HK-2 (cell line): ENCODE data around the gene PEX11B.
A peak's percentile ranks its signal among the peaks of the same experiment; 100 is the strongest.

Experiments used
- DNase-seq: peaks from one replicate; pipeline ENCODE4 v3.0.0-alpha.2; 2018; ENCODE audit not compliant: unreplicated experiment

The PEX11B gene

GRCh38 chr1:145908653-145909052 lies 9.9 kb downstream of the PEX11B start:
- DNase-seq: no peak

- no peak for DNase-seq
Measured at GRCh38 chr1:145906954-145907753, 11.4 kb downstream of the PEX11B start.

GRCh38 chr1:145901312-145902021 lies 17.1 kb downstream of the PEX11B start:
- DNase-seq: no peak

GRCh38 chr1:145898756-145899155 lies 19.8 kb downstream of the PEX11B start:
- no peak for DNase-seq

GRCh38 chr1:145897969-145898368 lies 20.5 kb downstream of the PEX11B start:
- no peak for DNase-seq

GRCh38 chr1:145895471-145895870 lies 23.0 kb downstream of the PEX11B start:
- no peak for DNase-seq

GRCh38 chr1:145893306-145894055 lies 25.0 kb downstream of the PEX11B start:
- DNase-seq: no peak

- DNase-seq: no peak
Measured at GRCh38 chr1:145892486-145893087, 25.9 kb downstream of the PEX11B start.

- DNase-seq: peak; percentile 98
Measured at GRCh38 chr1:145891587-145892485, 26.7 kb downstream of the PEX11B start.

- DNase-seq: no peak
Measured at GRCh38 chr1:145891143-145891542, 27.4 kb downstream of the PEX11B start.

GRCh38 chr1:145889722-145890121 lies 28.8 kb downstream of the PEX11B start:
- no peak for DNase-seq

- peak; percentile 32 for DNase-seq
Measured at GRCh38 chr1:145887631-145888030, 30.9 kb downstream of the PEX11B start.

- DNase-seq: no peak
Measured at GRCh38 chr1:145886816-145887215, 31.7 kb downstream of the PEX11B start.

- no peak for DNase-seq
Measured at GRCh38 chr1:145886390-145886789, 32.1 kb downstream of the PEX11B start.

GRCh38 chr1:145885738-145886287 lies 32.7 kb downstream of the PEX11B start, which contains the start of gene ANKRD35:
TSS of gene ANKRD35 (minus strand) at chr1:145885866. CDS start at chr1:145885758, 108 bp downstream.
- peak; percentile 28 for DNase-seq

GRCh38 chr1:145884675-145885074 lies 33.8 kb downstream of the PEX11B start:
- no peak for DNase-seq

GRCh38 chr1:145879775-145880174 lies 38.7 kb downstream of the PEX11B start:
- DNase-seq: no peak

- no peak for DNase-seq
Measured at GRCh38 chr1:145878724-145879123, 39.8 kb downstream of the PEX11B start.

GRCh38 chr1:145877923-145878486 lies 40.5 kb downstream of the PEX11B start:
- DNase-seq: peak; percentile 11

GRCh38 chr1:145874646-145875045 lies 43.9 kb downstream of the PEX11B start:
- no peak for DNase-seq
